B cell (primary cell): ENCODE results near the gene TESMIN.

Experiments used
- CTCF ChIP-seq: fragments of 200-600 bp; IDR thresholded peaks from one replicate; pipeline ENCODE4 v1.8.0; 2022; ENCODE audit warnings: antibody characterized with exemption, mild to moderate bottlenecking
- EZH2 ChIP-seq: IDR thresholded peaks from 2 replicates; pipeline ENCODE4 v1.6.1; 2012; ENCODE audit warnings: borderline replicate concordance, low read depth, mild to moderate bottlenecking, moderate library complexity, low read length; ENCODE audit not compliant: insufficient read depth, poor library complexity, severe bottlenecking

GRCh38 chr11:68761801-68762200, 10.5 kb upstream of the TESMIN start:
- no peak for TF ChIP-seq CTCF
- TF ChIP-seq EZH2, result no peak
